ENCODE measurements around the gene CAMK2B.
A peak's percentile ranks its signal among the peaks of the same experiment; 100 is the strongest.

CAMK2B gene

GRCh38 chr7:44293561-44294324, 31.7 kb downstream of the CAMK2B start:
- H3K27ac ChIP-seq: no peak overlapping the region
- TF ChIP-seq ZFX (IDR thresholded peaks at IDR 0.05) (no peak), CTCF (conservative IDR thresholded peaks at IDR 0.05) (no peak)

GRCh38 chr7:44292876-44293560, 32.4 kb downstream of the CAMK2B start:
- TF ChIP-seq ZFX (IDR thresholded peaks at IDR 0.05) (no peak), CTCF (conservative IDR thresholded peaks at IDR 0.05) (no peak)
- H3K27ac ChIP-seq: no peak overlapping the region

GRCh38 chr7:44292420-44292817, 33.0 kb downstream of the CAMK2B start:
- TF ChIP-seq ZFX (IDR thresholded peaks at IDR 0.05) (no peak), CTCF (conservative IDR thresholded peaks at IDR 0.05) (no peak)
- H3K27ac ChIP-seq: no peak overlapping the region

GRCh38 chr7:44291733-44292419, 33.5 kb downstream of the CAMK2B start:
- TF ChIP-seq CTCF (conservative IDR thresholded peaks at IDR 0.05) (no peak), ZFX (IDR thresholded peaks at IDR 0.05) (no peak)
- peak overlapping the region; percentile 38 for H3K27ac ChIP-seq

- H3K27ac ChIP-seq: peak overlapping the region; percentile 38
- TF ChIP-seq ZFX (IDR thresholded peaks at IDR 0.05) (no peak), CTCF (conservative IDR thresholded peaks at IDR 0.05) (no peak)
Observed at GRCh38 chr7:44291066-44291732, 34.2 kb downstream of the CAMK2B start.

GRCh38 chr7:44290252-44290620, 35.2 kb downstream of the CAMK2B start:
- no peak for TF ChIP-seq ZFX (IDR thresholded peaks at IDR 0.05)
- TF ChIP-seq CTCF (conservative IDR thresholded peaks at IDR 0.05): no peak
- H3K27ac ChIP-seq: no peak overlapping the region
